K562 (cell line): ENCODE results near the gene POLR3GL. TPM values are rescaled to one million over a fixed set of nuclear protein-coding genes. Genes with fewer than 3 reads are reported as not detected.

Experiments used
- ADNP ChIP-seq: fragments of 200-800 bp; sonication (Bioruptor generic); IDR thresholded peaks from 2 replicates; pipeline ENCODE4 v1.6.1; 2016; ENCODE audit warnings: missing genetic modification characterization, missing compliant biosample characterization
- CCNT2 ChIP-seq: IDR thresholded peaks from 2 replicates; pipeline ENCODE4 v1.6.1; 2011; ENCODE audit warnings: borderline replicate concordance, low read depth, mild to moderate bottlenecking, moderate library complexity, mixed read lengths, low read length; ENCODE audit not compliant: insufficient read length; ENCODE audit errors: extremely low read depth
- CREB3L1 ChIP-seq: fragments of 450-650 bp; IDR thresholded peaks from 2 replicates; pipeline ENCODE4 v1.6.1; 2014; ENCODE audit warnings: low read depth, mild to moderate bottlenecking, moderate library complexity, borderline replicate concordance
- E2F8 ChIP-seq: fragments of 450-650 bp; IDR thresholded peaks from 2 replicates; pipeline ENCODE4 v1.7.1; 2018; ENCODE audit warnings: mild to moderate bottlenecking, low read depth; ENCODE audit not compliant: partially characterized antibody
- GATA2 ChIP-seq: sonication (generic); formaldehyde crosslinking; IDR thresholded peaks from 2 replicates; pipeline ENCODE4 v1.4.0; 2020; ENCODE audit warnings: mild to moderate bottlenecking, missing genetic modification reagents
- HCFC1 ChIP-seq: IDR thresholded peaks from 2 replicates; pipeline ENCODE4 v1.6.1; 2012; ENCODE audit warnings: low read depth, low read length, improper control_type of control experiment
- HEY1 ChIP-seq: fragments of 250-450 bp; sonication (Bioruptor Pico); IDR thresholded peaks from 2 replicates; pipeline ENCODE4 v1.5.0; 2020; ENCODE audit warnings: mild to moderate bottlenecking, moderate library complexity, borderline replicate concordance
- KDM2B ChIP-seq: fragments of 250-450 bp; sonication (Bioruptor Pico); IDR thresholded peaks from 2 replicates; pipeline ENCODE4 v1.8.0; 2021; ENCODE audit warnings: mild to moderate bottlenecking, moderate library complexity
- MCM5 ChIP-seq: fragments of 450-650 bp; IDR thresholded peaks from 2 replicates; pipeline ENCODE4 v1.6.1; 2016; ENCODE audit warnings: low read depth
- POLR2A ChIP-seq: fragments of 450-650 bp; conservative IDR thresholded peaks from 2 replicates; pipeline ENCODE4 v1.6.1; 2016
- SMARCB1 ChIP-seq: IDR thresholded peaks from 2 replicates; pipeline ENCODE4 v1.6.1; 2011; ENCODE audit warnings: improper control_type of control experiment, low read depth; ENCODE audit not compliant: insufficient read length
- SMC3 ChIP-seq: conservative IDR thresholded peaks from 2 replicates; pipeline ENCODE4 v1.6.1; 2011; ENCODE audit warnings: low read depth, low read length, improper control_type of control experiment; ENCODE audit not compliant: insufficient read depth
- TARDBP ChIP-seq: fragments of 450-650 bp; IDR thresholded peaks from 2 replicates; pipeline ENCODE4 v1.6.1; 2016
- ZNF280B ChIP-seq: fragments of 250-450 bp; sonication (Bioruptor Pico); IDR thresholded peaks from 2 replicates; pipeline ENCODE4 v1.5.1; 2021; ENCODE audit warnings: mild to moderate bottlenecking
- ZNF347 ChIP-seq: fragments of 450-650 bp; formaldehyde crosslinking; IDR thresholded peaks from 2 replicates; pipeline ENCODE4 v1.4.0; 2020; ENCODE audit warnings: low read depth, mild to moderate bottlenecking, moderate library complexity
- ZNF384 ChIP-seq: IDR thresholded peaks from 2 replicates; pipeline ENCODE4 v1.6.1; 2012; ENCODE audit warnings: low read depth, low read length, improper control_type of control experiment
- ZNF408 ChIP-seq: fragments of 250-450 bp; sonication (Bioruptor Pico); IDR thresholded peaks from 2 replicates; pipeline ENCODE4 v1.4.0; 2020; ENCODE audit warnings: low read depth, mild to moderate bottlenecking, moderate library complexity
- polyA plus RNA-seq, 8 experiments: library from polyadenylated mRNA; depleted of rRNA in 4 of 8; stranded (reverse) in 5 of 8; unstranded in 3 of 8; fragments of >200 nt; fragmentation: Nextera tagmentation in 2 of 8; fragmentation: Illumina TruSeq in 1 of 8; extraction: Ambion mirVana in 2 of 8; extraction: Trizol in 1 of 8; gene quantifications; 2 replicates each; pipeline versions ENCODE4 v1.2.1 to v1.2.3, GENCODE V29; 2011 to 2014; ENCODE audit warnings: inconsistent platforms in 1 of 8, missing spikeins in 1 of 8
- total RNA-seq, 7 experiments: library from RNA; depleted of rRNA in 6 of 7; stranded (reverse); fragments of >200 nt in 6 of 7; fragmentation: Illumina TruSeq in 2 of 7; extraction: Trizol in 2 of 7; gene quantifications; 2 replicates each; pipeline versions ENCODE4 v1.2.1 to v1.2.3, GENCODE V29; 2011 to 2021; ENCODE audit warnings: low replicate concordance in 1 of 7

Gene POLR3GL
- total and polyA plus RNA-seq, 9 of the 15 experiments (the other 6 are each of a cell fraction or from before 2014, with no cell fraction given), result 14.6 to 48.4 (median 38.2) TPM

GRCh38 chr1:145991735-145992412, 27.4 kb downstream of the POLR3GL start (continued):
- peak; percentile 91 for TF ChIP-seq ZNF280B
- TF ChIP-seq SMC3, result no peak
- TF ChIP-seq GATA2 (CRISPR knock-in tag), result peak; percentile 28; the same call in 1 of the 2 replicates
- TF ChIP-seq E2F8, result peak; percentile 38
- TF ChIP-seq HCFC1, result no peak
- TF ChIP-seq TARDBP, result peak; percentile 21; the same call in 1 of the 2 replicates
- TF ChIP-seq ZNF347, result peak; percentile 86
- no peak for TF ChIP-seq MCM5
- TF ChIP-seq ZNF408 (CRISPR knock-in tag), result no peak
- 0 out of 2 replicates have a peak, but pooled peaks have one; percentile 26 for TF ChIP-seq ZNF384
- TF ChIP-seq KDM2B (CRISPR knock-in tag), result no peak
- peak; percentile 90 for TF ChIP-seq CCNT2
- TF ChIP-seq SMARCB1, result no peak
- no peak for TF ChIP-seq ADNP (tag)
- TF ChIP-seq POLR2A, result peak; percentile 96
- TF ChIP-seq HEY1 (CRISPR knock-in tag), result no peak
- TF ChIP-seq CREB3L1, result no peak
